ENCODE results near the gene MAGEA9B.
"Not testable (repeated sequence)": the region's sequence is repeated elsewhere in the genome, so short reads cannot be mapped to it uniquely, and the experiment has no call there.

MAGEA9B gene, protein sequence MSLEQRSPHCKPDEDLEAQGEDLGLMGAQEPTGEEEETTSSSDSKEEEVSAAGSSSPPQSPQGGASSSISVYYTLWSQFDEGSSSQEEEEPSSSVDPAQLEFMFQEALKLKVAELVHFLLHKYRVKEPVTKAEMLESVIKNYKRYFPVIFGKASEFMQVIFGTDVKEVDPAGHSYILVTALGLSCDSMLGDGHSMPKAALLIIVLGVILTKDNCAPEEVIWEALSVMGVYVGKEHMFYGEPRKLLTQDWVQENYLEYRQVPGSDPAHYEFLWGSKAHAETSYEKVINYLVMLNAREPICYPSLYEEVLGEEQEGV

GRCh38 chrX:149587359-149587758 is at the start of gene MAGEA9B:
MAGEA9B (minus strand) TSS chrX:149587459; CDS start chrX:149583179, 4,280 bp downstream.
- DNase-seq (ENCODE audit: extremely low spot score); CTCF ChIA-PET; POLR2A ChIA-PET: not testable (repeated sequence)

GRCh38 chrX:149633511-149633910 is 46.3 kb upstream of the MAGEA9B start:
- TF ChIP-seq TARDBP (IDR thresholded peaks at IDR 0.05) (no peak), SUZ12 (IDR thresholded peaks at IDR 0.05) (no peak), CTBP1 (IDR thresholded peaks at IDR 0.05; ENCODE audit: borderline replicate concordance) (no peak), FOXA1 (IDR thresholded peaks at IDR 0.05) (no peak), HDGF (IDR thresholded peaks at IDR 0.05; ENCODE audit: borderline replicate concordance) (no peak), FOXM1 (IDR thresholded peaks at IDR 0.05; ENCODE audit: borderline replicate concordance) (no peak), ZNF384 (IDR thresholded peaks at IDR 0.05) (no peak), NFRKB (IDR thresholded peaks at IDR 0.05) (no peak), ARNT (IDR thresholded peaks at IDR 0.05) (no peak), FOXK2 (IDR thresholded peaks at IDR 0.05) (no peak), LEF1 (IDR thresholded peaks at IDR 0.05; ENCODE audit: borderline replicate concordance) (no peak)
- TF ChIP-seq, protein P1, sequence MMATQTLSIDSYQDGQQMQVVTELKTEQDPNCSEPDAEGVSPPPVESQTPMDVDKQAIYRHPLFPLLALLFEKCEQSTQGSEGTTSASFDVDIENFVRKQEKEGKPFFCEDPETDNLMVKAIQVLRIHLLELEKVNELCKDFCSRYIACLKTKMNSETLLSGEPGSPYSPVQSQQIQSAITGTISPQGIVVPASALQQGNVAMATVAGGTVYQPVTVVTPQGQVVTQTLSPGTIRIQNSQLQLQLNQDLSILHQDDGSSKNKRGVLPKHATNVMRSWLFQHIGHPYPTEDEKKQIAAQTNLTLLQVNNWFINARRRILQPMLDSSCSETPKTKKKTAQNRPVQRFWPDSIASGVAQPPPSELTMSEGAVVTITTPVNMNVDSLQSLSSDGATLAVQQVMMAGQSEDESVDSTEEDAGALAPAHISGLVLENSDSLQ (IDR thresholded peaks at IDR 0.05), result no peak
- CTCF ChIA-PET, result no interaction called here
- POLR2A ChIA-PET, result no interaction called here
- DNase-seq (ENCODE audit: extremely low spot score), result no peak

- peak; percentile 86 for DNase-seq (ENCODE audit: extremely low spot score)
- CTCF ChIA-PET, result no interaction called here
- TF ChIP-seq ARNT (IDR thresholded peaks at IDR 0.05), result 0 out of 2 replicates have a peak, but pooled peaks have one; percentile 24
- TF ChIP-seq TARDBP (IDR thresholded peaks at IDR 0.05), result no peak
- no peak for TF ChIP-seq CTBP1 (IDR thresholded peaks at IDR 0.05; ENCODE audit: borderline replicate concordance)
- TF ChIP-seq SP1 (IDR thresholded peaks at IDR 0.05), result no peak
- TF ChIP-seq L3MBTL2 (conservative IDR thresholded peaks at IDR 0.05), result peak; percentile 58; the same call in 1 of the 2 replicates
- TF ChIP-seq ZNF384 (IDR thresholded peaks at IDR 0.05), result no peak
- no peak for TF ChIP-seq NFRKB (IDR thresholded peaks at IDR 0.05)
- no peak for TF ChIP-seq LEF1 (IDR thresholded peaks at IDR 0.05; ENCODE audit: borderline replicate concordance)
- POLR2A ChIA-PET, result no interaction called here
Observed at GRCh38 chrX:149631234-149632165, 44.2 kb upstream of the MAGEA9B start, which contains the start of gene TMEM185A. TMEM185A (minus strand) TSS chrX:149631792; CDS start chrX:149631580, 212 bp downstream.

GRCh38 chrX:149630681-149631233 is 43.5 kb upstream of the MAGEA9B start:
- CTCF ChIA-PET, result no interaction called here
- TF ChIP-seq LEF1 (IDR thresholded peaks at IDR 0.05; ENCODE audit: borderline replicate concordance) (no peak), FOXK2 (IDR thresholded peaks at IDR 0.05) (no peak), BHLHE40 (IDR thresholded peaks at IDR 0.05; ENCODE audit: borderline replicate concordance) (no peak), HDGF (IDR thresholded peaks at IDR 0.05; ENCODE audit: borderline replicate concordance) (no peak), ELF4 (IDR thresholded peaks at IDR 0.05) (no peak), SUZ12 (IDR thresholded peaks at IDR 0.05) (no peak), SP1 (IDR thresholded peaks at IDR 0.05) (no peak), NFRKB (IDR thresholded peaks at IDR 0.05) (no peak), ZNF384 (IDR thresholded peaks at IDR 0.05) (no peak), FOXM1 (IDR thresholded peaks at IDR 0.05; ENCODE audit: borderline replicate concordance) (no peak), L3MBTL2 (conservative IDR thresholded peaks at IDR 0.05) (no peak)
- TF ChIP-seq, protein P1 (IDR thresholded peaks at IDR 0.05), result no peak
- peak; percentile 42 for DNase-seq (ENCODE audit: extremely low spot score)
- POLR2A ChIA-PET, result no interaction called here

GRCh38 chrX:149629730-149630387 is 42.6 kb upstream of the MAGEA9B start:
- no peak for DNase-seq (ENCODE audit: extremely low spot score)
- POLR2A ChIA-PET, result no interaction called here
- CTCF ChIA-PET, result no interaction called here
- TF ChIP-seq FOXK2 (IDR thresholded peaks at IDR 0.05), result no peak
- no peak for TF ChIP-seq NFRKB (IDR thresholded peaks at IDR 0.05)
- TF ChIP-seq FOXA1 (IDR thresholded peaks at IDR 0.05), result no peak
- no peak for TF ChIP-seq ELF4 (IDR thresholded peaks at IDR 0.05)
- no peak for TF ChIP-seq SUZ12 (IDR thresholded peaks at IDR 0.05)
- no peak for TF ChIP-seq FOXM1 (IDR thresholded peaks at IDR 0.05; ENCODE audit: borderline replicate concordance)
- TF ChIP-seq LEF1 (IDR thresholded peaks at IDR 0.05; ENCODE audit: borderline replicate concordance), result no peak
- no peak for TF ChIP-seq CTBP1 (IDR thresholded peaks at IDR 0.05; ENCODE audit: borderline replicate concordance)
- TF ChIP-seq, protein P1 (IDR thresholded peaks at IDR 0.05), result no peak
- TF ChIP-seq TARDBP (IDR thresholded peaks at IDR 0.05), result no peak
- TF ChIP-seq BHLHE40 (IDR thresholded peaks at IDR 0.05; ENCODE audit: borderline replicate concordance), result no peak
- TF ChIP-seq L3MBTL2 (conservative IDR thresholded peaks at IDR 0.05), result no peak
- TF ChIP-seq ZNF384 (IDR thresholded peaks at IDR 0.05), result no peak
- no peak for TF ChIP-seq SP1 (IDR thresholded peaks at IDR 0.05)
- no peak for TF ChIP-seq ARNT (IDR thresholded peaks at IDR 0.05)
- no peak for TF ChIP-seq HDGF (IDR thresholded peaks at IDR 0.05; ENCODE audit: borderline replicate concordance)
